Kidney (tissue), 14 donors: ENCODE measurements around the gene RUNX1. TPM values are rescaled to one million over a fixed set of nuclear protein-coding genes. Genes with fewer than 3 reads are reported as not detected.
A peak's percentile ranks its signal among the peaks of the same experiment; 100 is the strongest.

Experiments used
- DNase-seq, 5 donors: peaks; one replicate each; pipeline ENCODE4 v3.0.0-alpha.2; 2013 to 2020
- FAIRE-seq: peaks from 2 replicates; lab custom pipeline; 2012; peaks lifted over from hg19 to GRCh38; lab: Jason Lieb, UNC
- H3K27ac ChIP-seq, 2 donors: one replicate each; pipeline ENCODE4 v1.7.0; 2013; ENCODE audit warnings: low read depth in 2 of 2, low read length in 2 of 2, inconsistent platforms in 1 of 2
- H3K27me3 ChIP-seq: one replicate; pipeline ENCODE4 v1.7.1; 2013; ENCODE audit warnings: low read length, inconsistent platforms; ENCODE audit not compliant: control insufficient read depth, insufficient read depth
- H3K36me3 ChIP-seq, 3 donors: one replicate each; pipeline versions ENCODE4 v1.7.0 to v1.7.1; 2013; ENCODE audit warnings: low read length in 3 of 3, control low read depth in 1 of 3, inconsistent platforms in 1 of 3; ENCODE audit not compliant: insufficient read depth in 3 of 3, control insufficient read depth in 2 of 3
- H3K4me1 ChIP-seq, 3 donors: one replicate each; pipeline versions ENCODE4 v1.7.0 to v1.7.1; 2013; ENCODE audit warnings: low read length in 3 of 3, inconsistent platforms in 1 of 3, low read depth in 1 of 3; ENCODE audit not compliant: control insufficient read depth in 2 of 3, insufficient read depth in 2 of 3
- H3K4me3 ChIP-seq, 3 donors: one replicate each; pipeline versions ENCODE4 v1.7.0 to v1.8.1; 2013; ENCODE audit warnings: low read length in 3 of 3, control low read depth in 1 of 3, inconsistent platforms in 1 of 3
- H3K9ac ChIP-seq, 3 donors: one replicate each; pipeline versions ENCODE4 v1.7.0 to v1.7.1; 2013; ENCODE audit warnings: low read length in 3 of 3, control low read depth in 1 of 3, inconsistent platforms in 1 of 3
- H3K9me3 ChIP-seq, 3 donors: one replicate each; pipeline versions ENCODE4 v1.7.0 to v1.7.1; 2013; ENCODE audit warnings: low read length in 3 of 3, control low read depth in 1 of 3, inconsistent platforms in 1 of 3; ENCODE audit not compliant: control insufficient read depth in 2 of 3, insufficient read depth in 1 of 3
- CTCF ChIP-seq: IDR thresholded peaks from 3 replicates; pipeline ENCODE4 v1.5.1; 2012; ENCODE audit warnings: mild to moderate bottlenecking, moderate library complexity, borderline replicate concordance; ENCODE audit not compliant: insufficient read depth; ENCODE audit errors: extremely low read depth
- intact Hi-C: fragments of 100-400 bp; cut with DNase I; formaldehyde crosslinking; loops from one replicate; pipeline ENCODE4 v1.11.1; 2022
- polyA plus RNA-seq: library from polyadenylated mRNA; stranded (reverse); fragments of 350-450 nt; fragmentation: Illumina TruSeq; extraction: RNeasy Lipid Tissue Mini Kit (QIAGEN cat#74804); gene quantifications from one replicate; pipeline ENCODE4 v1.2.3, GENCODE V29; 2014; ENCODE audit warnings: low read depth, low replicate concordance; ENCODE audit not compliant: insufficient read depth
- total RNA-seq: library from RNA; stranded (reverse); fragmentation: NEBNext Ultra II Directional; extraction: Animal tissue kit (Norgen Biotek cat#: 25700); gene quantifications from one replicate; pipeline ENCODE4 v1.2.1, GENCODE V29; 2021
- donor health status: control.
- donor health status: control.
- donor health status: control.
- donor health status: control.
- donor health status: control.
- donor health status: DM: yes; HTN: yes; CAD: no.
- donor health status: Normal renal cell carcinoma (clear cell type).

RUNX1 gene
- total and polyA plus RNA-seq, 2 donors from 2014 or later: 1.3 to 58.0 TPM

GRCh38 chr21:35020436-35020835, 28.7 kb downstream of the RUNX1 start:
- H3K27me3 ChIP-seq: no peaks in the 10 kb centered on the region
- intact Hi-C loops: no loop called here
- no peak overlapping the region for H3K27ac ChIP-seq
- no peak for DNase-seq
- no peaks in the 10 kb centered on the region for H3K36me3 ChIP-seq
- no peak for FAIRE-seq
- no peaks in the 10 kb centered on the region for H3K9me3 ChIP-seq
- no peak for TF ChIP-seq CTCF
- H3K4me3 ChIP-seq: no peak overlapping the region
- H3K9ac ChIP-seq: no peak overlapping the region
- H3K4me1 ChIP-seq: peaks cover 0 to 10% (median 7%) of the 10 kb centered on the region in 3 donors

- intact Hi-C loops: no loop called here
- H3K27me3 ChIP-seq: no peaks in the 10 kb centered on the region
- TF ChIP-seq CTCF: no peak
- H3K4me1 ChIP-seq: peaks cover 0 to 10% (median 7%) of the 10 kb centered on the region in 3 donors
- H3K27ac ChIP-seq: no peak overlapping the region
- no peaks in the 10 kb centered on the region for H3K9me3 ChIP-seq
- no peak overlapping the region for H3K4me3 ChIP-seq
- H3K9ac ChIP-seq: no peak overlapping the region
- FAIRE-seq (peak; percentile 95), DNase-seq (peak in 4 of 5 donors; percentile 58 to 84 (median 70))
- H3K36me3 ChIP-seq: no peaks in the 10 kb centered on the region
These were observed 29.5 kb downstream of the RUNX1 start for GRCh38 chr21:35019631-35020032.

GRCh38 chr21:35017256-35017655, 31.8 kb downstream of the RUNX1 start:
- Histone ChIP-seq H3K4me3 (no peak overlapping the region), H3K9me3 (no peaks in the 10 kb centered on the region), H3K4me1 (peaks cover 0 to 10% (median 7%) of the 10 kb centered on the region in 3 donors), H3K9ac (no peak overlapping the region), H3K36me3 (no peaks in the 10 kb centered on the region), H3K27me3 (no peaks in the 10 kb centered on the region), H3K27ac (no peak overlapping the region)
- no peak for TF ChIP-seq CTCF
- intact Hi-C loops: no loop called here
- FAIRE-seq: no peak
- DNase-seq: no peak
